DMS53 (cell line): ENCODE measurements around the gene DOC2A.

Source experiments
- DNase-seq: peaks from one replicate; lab custom pipeline; 2025; lab: John Stamatoyannopoulos, UW

The DOC2A gene

GRCh38 chr16:29989111-29989858 is 21.5 kb downstream of the DOC2A start:
- DNase-seq = no peak

- no peak for DNase-seq
Measured at GRCh38 chr16:29988346-29989075, 22.3 kb downstream of the DOC2A start.

- DNase-seq = no peak
Measured at GRCh38 chr16:29987371-29988085, 23.3 kb downstream of the DOC2A start.

- no peak for DNase-seq
Measured at GRCh38 chr16:29986931-29987330, 23.9 kb downstream of the DOC2A start.

GRCh38 chr16:29986231-29986630 is 24.6 kb downstream of the DOC2A start:
- no peak for DNase-seq

- DNase-seq = no peak
Measured at GRCh38 chr16:29985271-29985811, 25.5 kb downstream of the DOC2A start.

- no peak for DNase-seq
Measured at GRCh38 chr16:29984764-29985147, 26.1 kb downstream of the DOC2A start.

GRCh38 chr16:29984137-29984763 is 26.6 kb downstream of the DOC2A start:
- DNase-seq = no peak

GRCh38 chr16:29983420-29984136 is 27.2 kb downstream of the DOC2A start:
- DNase-seq = no peak

- DNase-seq = no peak
Measured at GRCh38 chr16:29982560-29983419, 28.0 kb downstream of the DOC2A start.

- no peak for DNase-seq
Measured at GRCh38 chr16:29978564-29979270, 32.1 kb downstream of the DOC2A start.

GRCh38 chr16:29978081-29978480 is 32.7 kb downstream of the DOC2A start:
- DNase-seq = no peak

- DNase-seq = no peak
Measured at GRCh38 chr16:29977063-29977825, 33.6 kb downstream of the DOC2A start.

- no peak for DNase-seq
Measured at GRCh38 chr16:29975811-29976511, 34.9 kb downstream of the DOC2A start.

- DNase-seq = no peak
Measured at GRCh38 chr16:29975134-29975538, 35.7 kb downstream of the DOC2A start.

GRCh38 chr16:29974291-29975133 is 36.3 kb downstream of the DOC2A start:
- peak; percentile 34 for DNase-seq
